Testis (tissue), 3 donors: ENCODE measurements around the gene NEURL1B. TPM values are rescaled to one million over a fixed set of nuclear protein-coding genes. Genes with fewer than 3 reads are reported as not detected.

Experiments used
- DNase-seq: peaks from one replicate; pipeline ENCODE4 v3.0.0-alpha.2; 2019
- H3K27ac ChIP-seq, 2 donors: fragments of 200-600 bp; sonication (generic); one replicate each; pipeline ENCODE4 v1.5.1; 2019
- H3K27me3 ChIP-seq: fragments of 200-600 bp; sonication (generic); one replicate; pipeline ENCODE4 v1.5.1; 2019
- H3K36me3 ChIP-seq: fragments of 200-600 bp; sonication (generic); one replicate; pipeline ENCODE4 v1.5.1; 2017; ENCODE audit warnings: low read depth; ENCODE audit errors: missing control alignments
- H3K4me1 ChIP-seq: fragments of 200-600 bp; sonication (generic); one replicate; pipeline ENCODE4 v1.5.1; 2019
- H3K4me3 ChIP-seq, 2 donors: fragments of 200-600 bp; sonication (generic); one replicate each; pipeline ENCODE4 v1.5.1; 2017 to 2019
- H3K9me3 ChIP-seq: fragments of 200-600 bp; sonication (generic); one replicate; pipeline ENCODE4 v1.5.1; 2017
- POLR2A ChIP-seq: fragments of 450-650 bp; IDR thresholded peaks from one replicate; pipeline ENCODE4 v1.6.1; 2017; ENCODE audit warnings: antibody characterized with exemption, mild to moderate bottlenecking, moderate library complexity
- WGBS, 2 donors: methylation state at CpG; one replicate each; pipeline ENCODE4 v1.1.5; 2018; 5-methylcytosine and 5-hydroxymethylcytosine counted together
- intact Hi-C: fragments of 100-400 bp; cut with DNase I; formaldehyde crosslinking; loops from one replicate; pipeline ENCODE4 v1.15.1; 2023; ENCODE audit warnings: low total_unique reads
- polyA plus RNA-seq: library from polyadenylated mRNA; stranded (reverse); fragments of 350-450 nt; fragmentation: Illumina TruSeq; extraction: RNeasy Lipid Tissue Mini Kit (QIAGEN cat#74804); gene quantifications from one replicate; pipeline ENCODE4 v1.2.3, GENCODE V29; 2014; ENCODE audit warnings: low read depth, low replicate concordance; ENCODE audit not compliant: insufficient read depth
- total RNA-seq, 2 donors: library from RNA; depleted of rRNA; stranded (reverse); fragments of >200 nt; gene quantifications; one replicate each; pipeline ENCODE4 v1.2.3, GENCODE V29; 2016
- TF ChIP-seq, protein P1 (sequence below), 3 experiments: fragments of 450-650 bp in 2 of 3; fragments of 200-600 bp in 1 of 3; sonication (generic) in 1 of 3; IDR thresholded peaks; one replicate each; pipeline ENCODE4 v1.5.1; 2016 to 2019; ENCODE audit warnings: antibody characterized with exemption in 3 of 3, mild to moderate bottlenecking in 2 of 3, moderate library complexity in 1 of 3

NEURL1B gene
- total and polyA plus RNA-seq, 3 donors from 2014 or later, result 15.8 to 18.1 (median 17.1) TPM

DNA sequence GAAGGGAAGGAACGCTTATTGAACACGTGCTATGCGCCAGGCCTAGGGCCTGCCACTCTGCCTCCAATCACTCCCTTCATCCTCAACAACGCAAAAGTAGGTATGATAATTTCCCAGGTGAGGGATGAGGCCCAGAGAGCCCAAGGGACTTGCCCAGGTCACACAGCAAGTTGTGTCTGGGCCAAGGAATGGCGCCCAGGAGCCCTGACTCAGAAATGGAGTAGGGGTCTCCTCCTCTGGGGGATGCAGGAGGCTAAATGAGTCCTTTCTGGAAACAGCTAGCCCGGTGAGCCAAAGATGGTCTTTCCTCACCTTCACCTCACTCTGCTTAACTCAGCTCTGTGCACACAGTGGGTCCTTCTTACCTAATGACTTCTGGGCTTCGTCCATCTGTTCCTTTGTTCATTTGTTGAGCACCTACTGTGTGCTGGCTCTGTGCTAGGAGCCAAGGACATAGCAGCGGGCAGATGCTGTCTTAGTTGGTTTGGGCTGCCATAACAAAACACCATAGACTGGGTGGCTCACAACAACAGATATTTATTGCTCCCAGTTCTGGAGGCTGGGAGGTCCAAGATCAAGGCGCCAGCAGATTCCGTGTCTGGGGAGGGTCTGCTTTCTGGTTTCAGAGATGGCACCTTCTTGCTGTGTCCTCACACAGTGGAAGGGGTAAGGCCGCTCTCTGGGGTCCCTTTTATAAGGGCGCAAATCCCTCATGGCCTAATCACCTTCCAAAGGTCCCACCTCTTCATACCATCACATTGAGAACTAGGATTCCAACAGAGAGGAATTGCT lies 22.3 kb upstream of the NEURL1B start:
- intact Hi-C loops, result no loop called here
- Histone ChIP-seq H3K9me3 (no peaks in the 10 kb centered on the region), H3K36me3 (no peaks in the 10 kb centered on the region), H3K4me3 (no peak overlapping the region), H3K4me1 (peaks cover 4% of the 10 kb centered on the region), H3K27me3 (no peaks in the 10 kb centered on the region), H3K27ac (no peak overlapping the region)
- WGBS, 2 donors, result 91 to 94% methylated on average over 12 of the region's 12 CpGs
- no peak for DNase-seq
- TF ChIP-seq, protein P1, sequence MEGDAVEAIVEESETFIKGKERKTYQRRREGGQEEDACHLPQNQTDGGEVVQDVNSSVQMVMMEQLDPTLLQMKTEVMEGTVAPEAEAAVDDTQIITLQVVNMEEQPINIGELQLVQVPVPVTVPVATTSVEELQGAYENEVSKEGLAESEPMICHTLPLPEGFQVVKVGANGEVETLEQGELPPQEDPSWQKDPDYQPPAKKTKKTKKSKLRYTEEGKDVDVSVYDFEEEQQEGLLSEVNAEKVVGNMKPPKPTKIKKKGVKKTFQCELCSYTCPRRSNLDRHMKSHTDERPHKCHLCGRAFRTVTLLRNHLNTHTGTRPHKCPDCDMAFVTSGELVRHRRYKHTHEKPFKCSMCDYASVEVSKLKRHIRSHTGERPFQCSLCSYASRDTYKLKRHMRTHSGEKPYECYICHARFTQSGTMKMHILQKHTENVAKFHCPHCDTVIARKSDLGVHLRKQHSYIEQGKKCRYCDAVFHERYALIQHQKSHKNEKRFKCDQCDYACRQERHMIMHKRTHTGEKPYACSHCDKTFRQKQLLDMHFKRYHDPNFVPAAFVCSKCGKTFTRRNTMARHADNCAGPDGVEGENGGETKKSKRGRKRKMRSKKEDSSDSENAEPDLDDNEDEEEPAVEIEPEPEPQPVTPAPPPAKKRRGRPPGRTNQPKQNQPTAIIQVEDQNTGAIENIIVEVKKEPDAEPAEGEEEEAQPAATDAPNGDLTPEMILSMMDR (IDR thresholded peaks at IDR 0.05), result no peak
- no peak for TF ChIP-seq POLR2A

DNA sequence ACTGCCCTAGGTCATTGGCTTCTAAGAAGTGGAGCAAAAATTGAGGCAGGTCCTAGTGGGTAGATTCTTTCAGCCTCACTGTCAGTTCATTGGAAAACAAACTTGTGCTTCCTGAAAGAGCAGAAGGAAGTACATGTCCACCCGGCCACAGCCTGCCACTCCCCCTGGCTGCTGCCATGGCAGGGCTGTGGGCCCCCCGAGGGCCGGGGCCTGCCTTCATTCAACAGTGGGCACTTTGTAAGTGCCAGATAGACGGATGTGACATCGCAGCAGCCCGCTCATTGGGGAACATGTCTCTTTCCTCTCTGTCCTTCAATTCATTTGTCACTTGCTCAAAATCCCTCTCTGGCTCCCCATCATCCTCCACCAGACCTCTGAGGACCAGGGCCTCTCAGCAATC lies 20.6 kb upstream of the NEURL1B start:
- no peaks in the 10 kb centered on the region for H3K36me3 ChIP-seq
- no peak for DNase-seq
- H3K9me3 ChIP-seq, result no peaks in the 10 kb centered on the region
- WGBS, 2 donors, result 85 to 92% methylated on average over 6 of the region's 6 CpGs
- no peak for TF ChIP-seq POLR2A
- TF ChIP-seq, protein P1 (IDR thresholded peaks at IDR 0.05), result no peak
- no peaks in the 10 kb centered on the region for H3K27me3 ChIP-seq
- peaks cover 4% of the 10 kb centered on the region for H3K4me1 ChIP-seq
- no peak overlapping the region for H3K27ac ChIP-seq
- H3K4me3 ChIP-seq, result no peak overlapping the region
- intact Hi-C loops, result no loop called here

DNA sequence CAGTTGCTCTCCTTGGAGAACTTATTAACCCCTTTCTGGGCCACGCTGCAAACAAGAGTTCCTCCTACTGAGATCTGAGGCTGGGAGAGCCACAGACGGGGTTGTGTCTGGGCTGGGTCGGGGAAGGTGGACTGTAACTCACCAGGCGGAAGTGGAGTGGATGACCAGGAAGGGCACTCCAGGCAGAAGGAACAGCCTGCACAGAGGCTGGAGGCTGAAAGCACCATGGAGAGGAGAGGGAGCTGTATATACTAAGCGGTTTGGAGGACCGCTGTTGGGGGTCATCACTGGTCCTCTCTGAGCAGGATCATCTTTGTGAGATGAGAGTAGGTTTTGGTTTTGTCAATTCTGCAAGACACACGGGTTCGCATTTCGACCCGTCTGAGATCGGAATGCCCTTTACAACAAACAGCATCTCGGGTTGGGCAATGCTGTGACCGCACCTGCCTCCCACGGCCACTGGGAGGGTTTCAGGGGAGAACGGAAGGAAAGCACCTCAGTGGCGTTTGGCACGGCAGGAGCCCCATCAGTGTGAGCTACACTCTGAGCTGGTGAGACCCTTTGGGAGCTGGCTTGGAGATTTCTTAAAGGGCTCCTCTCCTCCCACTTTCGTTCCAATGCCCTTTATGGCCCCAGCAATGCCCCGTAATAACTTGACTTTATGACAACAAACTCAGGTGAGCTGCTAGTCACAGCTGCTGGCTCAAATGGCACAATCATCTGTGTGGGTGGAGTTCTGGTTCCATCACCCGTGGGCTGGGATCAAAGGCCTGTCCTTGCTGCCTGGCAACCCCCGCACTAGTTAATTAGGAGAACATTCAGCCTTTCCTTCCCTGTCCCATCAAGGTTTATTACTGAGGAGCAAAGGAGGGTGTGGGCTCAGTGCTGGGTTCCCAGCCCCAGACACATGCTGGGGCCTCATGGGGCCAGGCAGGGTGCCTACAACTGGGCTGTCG lies 18.7 kb upstream of the NEURL1B start:
- TF ChIP-seq, protein P1 (IDR thresholded peaks at IDR 0.05), result no peak
- no peak for TF ChIP-seq POLR2A
- intact Hi-C loops, result no loop called here
- Histone ChIP-seq H3K36me3 (no peaks in the 10 kb centered on the region), H3K4me1 (no peaks in the 10 kb centered on the region), H3K27me3 (no peaks in the 10 kb centered on the region), H3K27ac (no peak overlapping the region), H3K4me3 (no peak overlapping the region), H3K9me3 (no peaks in the 10 kb centered on the region)
- no peak for DNase-seq
- 85 to 86% methylated on average over 22 of the region's 22 CpGs for WGBS, 2 donors

DNA sequence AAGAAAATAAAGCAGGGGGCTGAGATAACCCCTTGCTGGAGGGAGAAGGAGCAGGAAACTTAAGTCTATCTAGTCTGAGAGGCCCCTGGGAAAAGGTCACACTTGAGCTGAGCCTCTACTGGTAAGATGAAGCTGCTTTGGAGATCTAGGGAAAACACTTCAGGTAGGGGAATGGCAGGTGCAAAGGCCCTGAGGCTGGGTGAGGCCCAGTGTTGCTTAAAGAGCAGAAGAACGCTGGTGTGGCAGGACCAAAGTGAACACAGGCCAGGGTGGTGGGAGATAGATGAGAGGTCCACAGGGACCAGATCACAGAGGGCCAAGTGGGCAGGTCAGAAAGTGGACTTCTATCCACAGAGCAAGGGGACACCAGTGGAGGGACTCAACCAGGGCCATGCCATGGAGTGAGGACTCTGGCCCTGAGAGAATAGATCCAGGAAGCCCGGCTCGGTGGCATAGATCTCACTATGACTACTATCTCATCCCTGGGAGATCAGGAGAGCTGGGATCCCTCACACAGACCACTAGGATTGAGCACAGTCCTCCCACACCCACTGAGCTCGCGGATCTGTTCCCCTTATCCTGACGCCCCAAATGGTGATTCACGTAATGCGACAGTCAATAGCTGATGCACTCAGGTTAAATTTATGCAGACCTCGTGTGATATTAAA lies 17.6 kb upstream of the NEURL1B start:
- TF ChIP-seq, protein P1 (IDR thresholded peaks at IDR 0.05), result no peak
- no peak for TF ChIP-seq POLR2A
- H3K27ac ChIP-seq, result no peak overlapping the region
- no peaks in the 10 kb centered on the region for H3K4me1 ChIP-seq
- DNase-seq, result no peak
- intact Hi-C loops, result no loop called here
- WGBS, 2 donors, result 88 to 94% methylated on average over 9 of the region's 9 CpGs
- H3K36me3 ChIP-seq, result no peaks in the 10 kb centered on the region
- no peaks in the 10 kb centered on the region for H3K27me3 ChIP-seq
- H3K4me3 ChIP-seq, result no peak overlapping the region
- no peaks in the 10 kb centered on the region for H3K9me3 ChIP-seq
